Mucosa of rectum (tissue), 2 donors: ENCODE measurements around the gene POLR3E.

Source experiments
- H3K27ac ChIP-seq, 2 donors: one replicate each; pipeline ENCODE4 v1.7.0; 2013; ENCODE audit warnings: inconsistent platforms in 2 of 2, low read depth in 2 of 2, low read length in 2 of 2
- H3K27me3 ChIP-seq, 2 donors: one replicate each; pipeline ENCODE4 v1.7.0; 2013; ENCODE audit warnings: low read length in 2 of 2; ENCODE audit not compliant: control insufficient read depth in 2 of 2, insufficient read depth in 2 of 2
- H3K36me3 ChIP-seq, 2 donors: one replicate each; pipeline ENCODE4 v1.7.0; 2013; ENCODE audit warnings: low read length in 2 of 2; ENCODE audit not compliant: control insufficient read depth in 2 of 2, insufficient read depth in 2 of 2
- H3K4me1 ChIP-seq, 2 donors: one replicate each; pipeline ENCODE4 v1.7.0; 2013; ENCODE audit warnings: low read length in 2 of 2, mild to moderate bottlenecking in 1 of 2; ENCODE audit not compliant: control insufficient read depth in 2 of 2, insufficient read depth in 2 of 2
- H3K4me3 ChIP-seq, 2 donors: one replicate each; pipeline ENCODE4 v1.7.0; 2013; ENCODE audit warnings: low read length in 2 of 2
- H3K9ac ChIP-seq, 2 donors: one replicate each; pipeline ENCODE4 v1.7.0; 2013; ENCODE audit warnings: low read length in 2 of 2, low read depth in 1 of 2, mild to moderate bottlenecking in 1 of 2
- H3K9me3 ChIP-seq, 2 donors: one replicate each; pipeline ENCODE4 v1.7.0; 2013; ENCODE audit warnings: low read length in 2 of 2; ENCODE audit not compliant: control insufficient read depth in 2 of 2
- donor health status: healthy.
- donor health status: Normal muscosa, but diverticular disease.

POLR3E gene

GRCh38 chr16:22304411-22304810 is 7.2 kb downstream of the POLR3E start:
- H3K4me3 ChIP-seq: no peak overlapping the region
- H3K4me1 ChIP-seq: peaks cover 2 to 4% of the 10 kb centered on the region in 2 donors
- no peak overlapping the region for H3K27ac ChIP-seq
- H3K36me3 ChIP-seq: peaks cover 47 to 54% of the 10 kb centered on the region in 2 donors
- H3K9ac ChIP-seq: no peak overlapping the region
- no peaks in the 10 kb centered on the region for H3K27me3 ChIP-seq
- H3K9me3 ChIP-seq: no peaks in the 10 kb centered on the region

GRCh38 chr16:22306788-22307187 is 9.6 kb downstream of the POLR3E start:
- no peaks in the 10 kb centered on the region for H3K27me3 ChIP-seq
- no peaks in the 10 kb centered on the region for H3K9me3 ChIP-seq
- H3K4me3 ChIP-seq: no peak overlapping the region
- no peak overlapping the region for H3K9ac ChIP-seq
- H3K36me3 ChIP-seq: peaks cover 59 to 68% of the 10 kb centered on the region in 2 donors
- peaks cover 0 to 2% of the 10 kb centered on the region in 2 donors for H3K4me1 ChIP-seq
- no peak overlapping the region for H3K27ac ChIP-seq

- H3K36me3 ChIP-seq: peaks cover 53 to 61% of the 10 kb centered on the region in 2 donors
- H3K9ac ChIP-seq: no peak overlapping the region
- H3K4me1 ChIP-seq: no peaks in the 10 kb centered on the region
- no peaks in the 10 kb centered on the region for H3K27me3 ChIP-seq
- no peak overlapping the region for H3K4me3 ChIP-seq
- no peak overlapping the region for H3K27ac ChIP-seq
- no peaks in the 10 kb centered on the region for H3K9me3 ChIP-seq
These were observed 10.6 kb downstream of the POLR3E start for GRCh38 chr16:22307838-22308237.

GRCh38 chr16:22308824-22309520 is 11.8 kb downstream of the POLR3E start:
- Histone ChIP-seq H3K27ac (no peak overlapping the region), H3K9ac (no peak overlapping the region), H3K4me3 (no peak overlapping the region), H3K27me3 (no peaks in the 10 kb centered on the region), H3K9me3 (no peaks in the 10 kb centered on the region), H3K4me1 (no peaks in the 10 kb centered on the region), H3K36me3 (peaks cover 55 to 64% of the 10 kb centered on the region in 2 donors)

- no peak overlapping the region for H3K4me3 ChIP-seq
- H3K27me3 ChIP-seq: no peaks in the 10 kb centered on the region
- H3K27ac ChIP-seq: no peak overlapping the region
- no peaks in the 10 kb centered on the region for H3K9me3 ChIP-seq
- H3K9ac ChIP-seq: no peak overlapping the region
- no peaks in the 10 kb centered on the region for H3K4me1 ChIP-seq
- H3K36me3 ChIP-seq: peaks cover 47 to 75% of the 10 kb centered on the region in 2 donors
These were observed 14.3 kb downstream of the POLR3E start for GRCh38 chr16:22311520-22311919.

- Histone ChIP-seq H3K27me3 (no peaks in the 10 kb centered on the region), H3K9ac (no peak overlapping the region), H3K27ac (no peak overlapping the region), H3K36me3 (peaks cover 55 to 69% of the 10 kb centered on the region in 2 donors), H3K4me1 (no peaks in the 10 kb centered on the region), H3K9me3 (no peaks in the 10 kb centered on the region), H3K4me3 (no peak overlapping the region)
These were observed 15.9 kb downstream of the POLR3E start for GRCh38 chr16:22312897-22313781.

- H3K27me3 ChIP-seq: no peaks in the 10 kb centered on the region
- H3K9ac ChIP-seq: no peak overlapping the region
- H3K27ac ChIP-seq: no peak overlapping the region
- no peak overlapping the region for H3K4me3 ChIP-seq
- H3K36me3 ChIP-seq: peaks cover 55 to 65% of the 10 kb centered on the region in 2 donors
- H3K9me3 ChIP-seq: no peaks in the 10 kb centered on the region
- H3K4me1 ChIP-seq: no peaks in the 10 kb centered on the region
These were observed 16.8 kb downstream of the POLR3E start for GRCh38 chr16:22313876-22314470.

GRCh38 chr16:22314661-22315626 is 17.7 kb downstream of the POLR3E start:
- Histone ChIP-seq H3K4me3 (no peak overlapping the region), H3K9me3 (no peaks in the 10 kb centered on the region), H3K27me3 (no peaks in the 10 kb centered on the region), H3K27ac (no peak overlapping the region), H3K36me3 (peaks cover 48 to 60% of the 10 kb centered on the region in 2 donors), H3K9ac (no peak overlapping the region), H3K4me1 (no peaks in the 10 kb centered on the region)

GRCh38 chr16:22315979-22316378 is 18.8 kb downstream of the POLR3E start:
- Histone ChIP-seq H3K4me1 (no peaks in the 10 kb centered on the region), H3K4me3 (no peak overlapping the region), H3K27me3 (no peaks in the 10 kb centered on the region), H3K9ac (no peak overlapping the region), H3K9me3 (no peaks in the 10 kb centered on the region), H3K27ac (no peak overlapping the region), H3K36me3 (peaks cover 49 to 60% of the 10 kb centered on the region in 2 donors)
